HuH-7 (cell line): ENCODE measurements around the gene ZNF154.
"Not testable (repeated sequence)": the region's sequence is repeated elsewhere in the genome, so short reads cannot be mapped to it uniquely, and the experiment has no call there.

ENCODE experiments used
- DNase-seq: peaks from one replicate; pipeline ENCODE4 v3.0.0; 2011; ENCODE audit warnings: low spot score

The ZNF154 gene

DNA sequence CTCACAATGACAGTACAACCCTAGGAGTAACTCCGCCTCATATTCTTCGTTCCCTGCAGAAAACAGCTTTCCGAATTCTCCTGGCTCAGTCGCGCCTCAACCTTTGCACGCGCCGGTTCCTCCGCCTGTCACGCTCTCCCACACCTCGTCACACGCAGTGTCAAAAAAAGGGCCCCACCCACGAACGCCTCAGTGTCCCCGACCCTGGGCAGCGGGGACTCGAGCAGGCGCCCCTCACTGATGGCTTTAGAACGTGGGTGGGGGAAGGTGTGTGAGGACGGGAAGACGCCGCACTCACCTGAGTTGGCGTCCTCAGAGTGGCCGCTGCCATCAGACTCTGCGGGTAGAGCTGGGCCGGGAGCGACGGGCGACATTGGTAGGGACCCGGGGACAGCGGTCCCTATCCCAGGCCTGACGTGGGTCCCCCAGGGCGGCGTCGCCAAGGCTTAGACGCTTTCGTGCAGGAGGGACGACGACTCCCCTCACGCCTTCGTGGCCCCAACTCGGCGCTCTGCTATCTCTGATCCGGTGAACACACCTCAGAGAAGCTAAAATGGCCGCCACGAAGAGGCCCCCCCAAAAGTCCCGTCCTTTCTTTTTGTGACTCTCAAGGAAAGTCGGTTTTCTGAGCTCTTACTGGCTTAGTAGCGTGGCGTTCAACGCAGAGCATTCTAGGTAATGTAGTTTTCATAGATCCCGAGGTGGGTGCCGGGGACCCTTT lies at the start of gene ZNF154:
Gene ZNF154, minus strand, starts transcription at position 564 of the 721 bp plus-strand sequence. Its CDS starts 233 bp downstream, at position 331.
- no peak for DNase-seq

DNA sequence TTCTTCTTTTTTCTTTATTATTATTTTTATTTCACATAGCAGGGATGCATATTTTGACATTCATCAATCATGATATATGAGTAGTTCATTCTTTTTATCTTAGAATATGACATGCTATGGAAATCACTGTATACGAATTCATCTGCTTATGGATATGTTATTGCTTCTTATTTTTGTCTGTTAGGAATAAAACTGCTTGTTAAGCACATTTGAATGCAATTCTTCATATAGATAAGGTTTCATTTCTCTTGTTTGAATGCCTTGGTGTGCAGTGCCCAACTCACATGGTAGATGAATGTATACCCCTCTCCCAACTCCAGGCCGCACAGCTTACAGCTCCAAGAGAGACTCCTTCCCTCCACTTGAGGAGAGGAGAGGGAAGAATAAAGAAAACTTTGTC lies 48.9 kb upstream of the ZNF154 start:
- no peak for DNase-seq

DNA sequence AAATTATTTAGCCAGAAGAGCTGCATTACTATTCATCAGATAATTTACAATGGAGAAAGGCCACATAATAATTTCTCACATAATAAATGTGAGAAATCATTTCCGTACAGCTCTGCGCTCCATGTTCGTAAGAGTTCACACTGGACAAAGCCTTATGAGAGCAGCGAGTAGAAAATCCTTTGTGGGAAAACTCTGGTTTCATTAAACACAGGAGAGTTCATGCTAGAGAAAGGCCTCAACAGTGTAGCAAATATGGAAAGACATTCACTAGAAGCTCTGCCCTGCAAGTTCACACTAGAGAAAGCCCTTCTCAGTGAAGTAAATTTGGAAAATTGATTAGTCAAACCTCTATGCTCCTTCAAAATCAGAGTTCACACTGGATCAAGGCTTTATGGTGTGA lies 46.0 kb upstream of the ZNF154 start:
- DNase-seq, result no peak

DNA sequence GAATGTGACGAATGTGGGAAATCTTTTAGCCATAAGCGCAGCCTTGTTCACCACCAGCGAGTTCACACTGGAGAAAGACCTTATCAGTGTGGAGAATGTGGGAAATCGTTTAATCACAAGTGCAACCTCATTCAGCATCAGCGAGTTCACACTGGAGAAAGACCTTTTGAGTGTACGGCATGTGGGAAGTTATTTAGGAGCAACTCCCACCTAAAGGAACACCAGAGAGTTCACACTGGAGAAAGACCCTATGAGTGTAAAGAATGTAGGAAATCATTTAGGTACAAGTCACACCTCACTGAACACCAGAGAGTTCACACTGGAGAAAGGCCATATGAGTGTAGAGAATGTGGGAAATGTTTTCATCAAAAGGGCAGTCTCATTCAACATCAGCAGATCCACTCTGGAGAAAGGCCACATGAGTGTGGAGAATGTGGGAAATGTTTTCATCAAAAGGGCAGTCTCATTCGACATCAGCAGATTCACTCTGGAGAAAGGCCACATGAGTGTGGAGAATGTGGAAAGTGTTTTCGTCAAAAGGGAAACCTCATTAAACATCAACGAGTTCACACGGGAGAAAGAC lies 45.2 kb upstream of the ZNF154 start:
- DNase-seq, result no peak

DNA sequence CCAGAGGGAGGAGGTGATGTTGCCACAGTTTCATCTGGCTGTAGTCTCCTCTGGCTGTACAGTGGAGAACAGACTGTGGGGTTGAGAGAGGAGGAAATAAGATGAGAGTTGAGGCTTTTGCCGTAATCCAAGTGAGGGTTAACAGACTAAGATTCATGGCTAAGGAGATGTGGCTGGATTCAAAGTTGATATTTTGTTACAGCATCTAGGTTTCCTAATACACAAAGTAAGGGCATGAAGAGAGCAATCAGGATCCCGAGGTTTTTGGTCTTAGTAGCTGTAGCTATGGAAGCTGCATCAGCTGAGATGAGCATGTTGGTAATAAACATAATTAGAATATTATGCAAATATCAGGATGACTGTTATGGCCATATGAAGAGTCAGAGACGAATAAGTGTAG lies 39.0 kb upstream of the ZNF154 start:
- no peak for DNase-seq

DNA sequence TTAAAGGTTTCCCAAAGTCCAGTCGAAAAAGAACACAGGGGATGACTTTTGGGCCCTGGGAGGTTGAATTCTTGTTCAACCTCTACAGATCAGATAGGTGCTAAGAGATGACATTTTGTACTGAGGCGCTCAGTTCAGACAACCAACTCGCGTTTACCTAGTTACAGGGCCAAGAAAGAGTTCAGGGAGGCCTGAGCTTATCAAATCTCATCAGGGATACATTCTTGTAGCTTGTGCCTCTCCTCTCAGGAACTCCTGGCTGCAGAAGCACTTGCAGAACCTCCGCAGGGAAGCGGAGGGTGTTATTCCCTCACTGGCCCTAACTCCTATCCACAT lies 38.4 kb upstream of the ZNF154 start:
- DNase-seq, result no peak

DNA sequence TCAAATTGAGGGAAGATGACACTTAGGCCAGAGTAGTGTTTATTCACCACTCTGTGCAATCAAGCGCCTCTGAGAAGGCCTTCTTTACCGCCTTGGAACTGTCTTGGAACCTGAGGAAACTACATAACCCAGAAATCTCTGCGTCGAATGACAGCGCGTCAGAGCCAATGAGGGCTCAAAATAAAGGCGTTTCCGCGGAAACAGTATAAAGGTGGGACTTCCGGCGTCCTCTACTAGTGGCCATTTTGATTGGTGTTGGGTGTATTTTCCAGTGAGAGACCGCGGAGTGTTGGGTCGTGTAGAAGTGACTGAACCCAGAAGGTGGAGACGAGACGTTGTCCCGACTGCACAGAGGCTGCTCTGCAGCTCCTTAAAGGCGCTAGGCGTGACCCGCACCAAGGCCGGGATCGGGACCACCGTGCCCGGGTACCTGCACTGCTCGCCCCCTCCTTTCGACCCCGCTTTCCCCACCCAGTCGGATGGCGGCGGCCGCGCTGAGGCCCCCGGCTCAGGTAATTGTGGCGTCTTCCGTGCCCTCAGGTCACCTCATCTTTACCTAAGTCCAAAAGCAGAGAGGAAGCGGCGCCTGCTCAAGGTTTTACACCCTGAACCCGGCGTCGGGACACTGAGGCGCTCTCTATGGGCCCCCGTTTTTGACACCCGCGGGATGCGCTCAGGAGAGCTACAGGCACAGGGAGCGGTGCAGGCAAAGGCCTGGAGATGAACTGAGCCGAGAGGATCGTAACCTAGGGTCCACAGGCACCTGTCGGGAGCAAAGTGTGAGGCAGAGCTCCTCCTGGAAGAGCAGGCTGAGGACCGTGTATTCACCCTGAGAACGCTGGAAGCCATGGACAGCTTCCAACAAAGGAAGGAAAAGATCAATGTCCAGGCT lies 37.8 kb upstream of the ZNF154 start, which contains the start of gene ZNF776:
Gene ZNF776, plus strand, starts transcription at position 236 of the 892 bp plus-strand sequence. Its CDS starts 244 bp downstream, at position 480.
- DNase-seq, result peak; percentile 90

DNA sequence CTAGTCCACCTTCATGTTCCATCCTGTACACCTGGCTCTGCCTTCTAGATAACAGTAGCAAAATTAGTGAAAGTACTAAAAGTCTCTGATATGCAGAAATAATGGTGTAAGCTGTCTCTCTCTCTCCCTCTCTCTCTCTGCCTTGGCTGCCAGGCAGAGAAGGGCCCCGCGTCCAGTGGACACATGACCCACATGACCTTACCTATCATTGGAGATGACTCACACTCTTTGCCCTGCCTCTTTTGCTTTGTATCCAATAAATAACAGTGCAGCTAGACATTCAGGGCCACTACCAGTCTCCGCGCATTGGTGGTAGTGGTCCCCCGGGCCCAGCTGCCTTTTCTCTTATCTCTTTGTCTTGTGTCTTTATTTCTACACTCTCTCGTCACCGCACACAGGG lies 29.8 kb upstream of the ZNF154 start:
- not testable (repeated sequence) for DNase-seq

DNA sequence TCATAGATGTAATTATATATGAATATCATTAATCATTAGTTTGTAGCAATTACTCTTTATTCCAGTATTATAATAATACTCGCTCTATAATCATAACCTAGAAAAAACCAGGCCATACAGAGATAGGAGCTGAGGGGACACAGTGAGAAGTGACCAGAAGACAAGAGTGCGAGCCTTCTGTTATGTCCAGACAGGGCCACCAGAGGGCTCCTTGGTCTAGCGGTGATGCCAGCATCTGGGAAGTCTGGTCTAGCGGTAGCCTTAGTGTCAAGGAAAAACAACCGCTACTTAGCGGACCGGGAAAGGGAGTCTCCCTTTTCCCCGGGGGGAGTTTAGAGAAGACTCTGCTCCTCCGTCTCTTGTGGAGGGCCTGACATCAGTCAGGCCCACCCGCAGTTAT lies 29.3 kb upstream of the ZNF154 start:
- DNase-seq, result not testable (repeated sequence)

DNA sequence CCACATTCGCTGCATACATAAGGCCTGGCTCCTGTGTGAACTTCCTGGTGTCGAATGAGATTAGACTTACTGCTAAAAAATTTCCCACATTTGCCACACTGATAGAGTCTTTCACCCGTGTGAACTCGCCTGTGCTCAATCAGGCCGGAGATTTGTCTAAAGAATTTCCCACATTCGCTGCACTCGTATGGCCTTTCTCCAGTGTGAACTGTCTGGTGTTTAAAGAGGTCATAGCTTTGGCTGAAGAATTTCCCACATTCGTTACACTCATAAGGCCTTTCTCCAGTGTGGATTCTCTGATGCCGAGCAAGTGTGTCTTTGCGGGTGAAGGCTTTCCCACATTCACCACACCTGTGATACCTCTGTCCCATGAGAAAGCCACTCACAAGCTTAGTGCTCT lies 11.9 kb upstream of the ZNF154 start:
- no peak for DNase-seq

DNA sequence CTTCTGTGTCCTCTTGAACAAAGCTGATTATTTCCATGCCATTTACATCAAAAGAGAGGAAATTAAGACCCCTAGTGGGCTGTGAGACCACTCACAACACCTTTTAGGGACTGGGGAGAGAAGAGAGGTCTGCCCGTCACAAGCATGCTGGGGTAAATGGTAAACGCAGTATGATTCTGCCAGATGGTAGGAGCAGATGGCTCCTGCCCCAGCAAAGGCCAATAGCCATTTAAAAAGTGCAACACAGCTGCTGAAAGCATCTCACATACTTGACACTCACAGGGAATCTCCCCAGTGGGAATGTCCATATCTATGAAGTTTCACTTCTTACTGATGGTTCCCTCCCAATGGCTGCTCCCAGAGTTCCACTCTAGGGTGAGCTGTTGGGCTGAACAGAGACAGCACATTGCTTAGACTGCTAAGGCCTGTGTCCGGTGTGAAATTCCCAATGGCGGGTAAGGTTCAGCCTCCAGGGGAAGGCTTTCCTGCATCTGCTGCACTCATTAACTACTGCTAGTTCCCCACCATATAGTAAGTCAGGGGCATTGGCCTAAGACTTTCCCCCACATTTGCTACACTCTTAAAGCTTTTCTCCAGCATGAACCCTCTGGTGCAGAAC lies 11.0 kb upstream of the ZNF154 start:
- DNase-seq, result no peak

DNA sequence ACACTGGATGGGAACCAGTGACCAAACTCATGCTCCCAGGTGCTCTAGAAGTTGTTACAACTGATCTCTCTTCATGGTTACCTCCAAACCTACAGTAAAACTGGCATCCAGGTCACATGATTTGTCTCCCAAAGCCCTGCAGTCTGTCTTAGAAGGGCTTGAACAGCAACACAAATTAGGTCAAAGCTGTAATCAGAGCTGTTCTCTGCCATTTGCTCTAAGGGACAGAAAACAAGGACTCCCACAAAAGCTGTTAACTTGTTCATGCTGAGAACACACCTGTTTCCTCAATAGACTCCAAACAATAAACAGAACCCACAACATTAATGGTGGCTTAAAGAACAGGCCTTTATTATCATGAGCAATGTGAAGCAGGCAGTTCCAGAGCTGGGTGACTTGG lies 10.4 kb upstream of the ZNF154 start:
- no peak for DNase-seq

DNA sequence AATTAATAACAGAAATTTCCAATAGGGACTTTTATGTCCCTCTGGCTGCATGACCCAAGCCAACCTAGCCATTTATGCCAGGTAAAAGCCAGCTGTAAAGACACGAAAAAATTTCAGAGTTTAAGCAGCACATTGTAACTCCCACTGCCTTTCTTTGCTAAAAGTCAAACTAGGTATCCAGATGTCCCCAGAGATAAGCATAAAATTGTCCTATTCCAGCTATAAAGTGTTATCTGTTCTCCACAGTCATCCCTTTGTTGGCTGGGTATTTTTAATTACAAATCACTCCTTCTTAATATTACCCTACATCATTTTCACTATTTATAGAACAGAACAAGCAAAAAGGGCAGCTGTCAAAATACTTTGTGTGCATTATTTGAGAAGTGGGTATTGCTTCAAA lies 3.2 kb upstream of the ZNF154 start:
- no peak for DNase-seq

DNA sequence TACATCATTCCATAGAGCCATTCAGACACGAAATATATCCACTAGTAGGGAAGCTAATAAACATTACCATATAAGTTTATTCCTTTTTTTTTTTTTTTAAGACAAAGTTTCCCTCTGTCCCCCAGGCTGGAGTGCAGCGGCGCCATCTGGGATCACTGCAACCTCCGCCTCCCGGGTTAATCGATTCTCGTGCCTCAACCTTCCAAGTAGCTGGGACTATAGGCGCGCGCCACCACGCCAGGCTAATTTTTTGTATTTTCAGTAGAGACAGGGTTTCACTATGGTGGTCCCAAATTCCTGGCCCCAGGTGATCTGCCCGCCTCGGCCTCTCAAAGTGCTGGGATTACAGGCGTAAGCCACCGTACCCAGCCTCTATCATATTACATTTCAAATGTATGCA lies 612 bp upstream of the ZNF154 start:
- no peak for DNase-seq

DNA sequence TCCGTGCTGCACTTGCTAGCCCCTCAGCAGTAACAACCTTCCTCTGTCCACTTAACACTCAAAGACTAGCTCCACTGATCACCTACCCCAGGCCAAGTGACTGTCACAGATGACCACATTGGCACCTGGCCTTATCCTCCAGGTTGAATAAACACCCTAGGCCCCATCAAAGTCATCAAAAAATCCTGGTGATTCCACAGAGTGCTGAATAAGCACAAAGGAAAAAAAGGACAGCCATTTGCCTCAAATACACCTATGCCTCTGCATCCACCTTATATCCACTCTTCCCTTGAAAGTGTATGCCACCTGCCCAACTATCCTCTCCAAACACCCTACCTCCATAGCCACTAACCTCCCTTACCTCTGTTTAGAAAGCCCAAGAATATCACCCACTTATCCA lies 2.7 kb downstream of the ZNF154 start:
- no peak for DNase-seq

DNA sequence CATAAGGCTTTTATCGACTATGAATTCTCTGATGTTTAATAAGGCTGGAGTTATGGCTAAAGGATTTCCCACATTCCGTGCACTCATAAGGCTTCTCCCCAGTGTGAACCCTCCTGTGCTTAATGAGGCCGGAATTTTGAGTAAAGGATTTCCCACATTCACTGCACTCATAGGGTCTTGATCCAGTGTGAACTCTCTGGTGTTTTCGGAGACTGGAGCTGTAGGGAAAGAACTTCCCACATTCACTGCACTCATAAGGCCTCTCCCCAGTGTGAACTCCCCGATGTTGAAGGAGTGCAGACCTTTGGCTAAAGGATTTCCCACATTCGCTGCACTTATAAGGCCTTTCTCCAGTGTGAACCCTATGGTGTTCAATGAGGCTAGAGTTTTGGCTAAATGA lies 7.4 kb downstream of the ZNF154 start:
- no peak for DNase-seq

DNA sequence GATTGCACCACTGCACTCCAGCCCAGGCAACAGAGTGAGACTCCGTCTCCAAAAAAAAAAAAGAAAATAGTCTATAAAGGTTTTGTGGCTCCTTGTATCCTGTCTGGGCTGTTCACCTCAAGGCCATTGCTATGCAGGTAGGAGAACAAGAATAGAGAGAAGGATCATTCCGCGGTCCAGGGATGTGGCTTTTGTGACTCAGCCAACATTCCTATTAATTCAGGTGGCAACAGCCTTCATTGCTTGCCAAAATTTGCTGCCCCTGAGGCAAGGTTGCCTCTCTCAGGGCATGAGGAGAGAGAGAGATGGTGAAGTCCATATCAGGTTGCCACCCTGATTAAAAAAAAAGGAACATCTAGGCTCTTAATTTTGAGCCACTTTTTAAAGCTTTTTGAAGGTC lies 19.3 kb downstream of the ZNF154 start:
- DNase-seq, result no peak

DNA sequence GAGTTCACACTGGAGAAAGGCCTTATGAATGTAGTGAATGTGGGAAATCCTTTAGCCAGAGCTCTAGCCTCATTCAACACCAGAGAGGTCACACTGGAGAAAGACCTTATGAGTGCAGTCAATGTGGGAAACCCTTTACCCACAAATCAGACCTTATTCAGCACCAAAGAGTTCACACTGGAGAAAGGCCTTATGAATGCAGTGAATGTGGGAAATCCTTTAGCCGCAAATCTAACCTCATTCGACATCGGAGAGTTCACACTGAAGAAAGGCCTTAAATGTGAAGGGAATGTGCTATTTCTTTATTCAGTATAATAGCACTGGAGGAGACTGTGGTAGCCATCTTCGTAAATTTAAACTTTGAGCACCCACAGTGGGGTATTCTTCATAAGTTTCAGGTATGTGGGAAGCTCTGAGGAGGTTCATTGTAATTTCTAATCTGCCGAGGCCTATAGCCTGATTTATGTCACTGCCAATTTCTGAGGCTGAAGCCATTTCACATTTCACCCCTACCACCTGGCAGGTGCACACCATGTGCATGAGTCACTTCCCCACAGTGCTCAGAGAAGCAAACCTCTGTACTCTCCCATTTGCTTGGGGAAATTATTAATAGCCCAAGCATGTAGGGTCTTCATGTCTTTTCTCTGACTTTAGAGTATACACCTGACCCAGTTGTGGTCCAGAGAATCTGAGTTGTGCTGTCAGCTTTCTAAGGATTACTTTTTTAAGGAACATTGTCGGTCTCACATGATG lies 20.8 kb downstream of the ZNF154 start:
- no peak for DNase-seq

DNA sequence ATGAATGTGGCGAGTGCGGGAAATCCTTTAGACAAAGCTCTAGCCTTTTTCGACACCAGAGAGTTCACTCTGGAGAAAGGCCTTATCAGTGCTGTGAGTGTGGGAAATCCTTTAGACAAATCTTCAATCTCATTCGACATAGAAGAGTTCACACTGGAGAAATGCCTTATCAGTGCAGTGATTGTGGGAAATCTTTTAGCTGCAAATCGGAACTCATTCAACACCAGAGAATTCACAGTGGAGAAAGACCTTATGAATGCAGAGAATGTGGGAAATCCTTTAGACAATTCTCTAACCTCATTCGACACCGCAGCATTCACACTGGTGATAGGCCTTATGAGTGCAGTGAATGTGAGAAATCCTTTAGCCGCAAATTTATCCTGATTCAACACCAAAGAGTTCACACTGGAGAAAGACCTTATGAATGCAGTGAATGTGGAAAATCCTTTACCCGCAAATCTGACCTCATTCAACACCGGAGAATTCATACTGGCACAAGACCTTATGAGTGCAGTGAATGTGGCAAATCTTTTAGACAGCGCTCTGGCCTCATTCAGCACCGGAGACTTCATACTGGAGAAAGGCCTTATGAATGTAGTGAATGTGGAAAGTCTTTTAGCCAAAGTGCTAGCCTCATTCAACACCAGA lies 21.5 kb downstream of the ZNF154 start:
- no peak for DNase-seq

DNA sequence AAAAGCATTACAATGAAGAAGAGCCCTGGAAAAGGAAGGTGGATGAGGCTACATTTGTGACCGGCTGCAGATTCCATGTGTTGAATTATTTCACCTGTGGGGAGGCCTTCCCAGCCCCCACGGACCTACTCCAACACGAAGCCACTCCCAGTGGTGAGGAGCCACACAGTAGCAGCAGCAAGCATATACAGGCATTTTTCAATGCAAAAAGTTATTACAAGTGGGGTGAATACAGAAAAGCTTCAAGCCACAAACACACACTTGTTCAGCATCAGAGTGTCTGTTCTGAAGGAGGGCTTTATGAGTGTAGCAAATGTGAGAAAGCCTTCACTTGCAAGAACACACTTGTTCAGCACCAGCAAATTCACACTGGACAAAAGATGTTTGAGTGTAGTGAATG lies 22.3 kb downstream of the ZNF154 start:
- DNase-seq, result no peak

DNA sequence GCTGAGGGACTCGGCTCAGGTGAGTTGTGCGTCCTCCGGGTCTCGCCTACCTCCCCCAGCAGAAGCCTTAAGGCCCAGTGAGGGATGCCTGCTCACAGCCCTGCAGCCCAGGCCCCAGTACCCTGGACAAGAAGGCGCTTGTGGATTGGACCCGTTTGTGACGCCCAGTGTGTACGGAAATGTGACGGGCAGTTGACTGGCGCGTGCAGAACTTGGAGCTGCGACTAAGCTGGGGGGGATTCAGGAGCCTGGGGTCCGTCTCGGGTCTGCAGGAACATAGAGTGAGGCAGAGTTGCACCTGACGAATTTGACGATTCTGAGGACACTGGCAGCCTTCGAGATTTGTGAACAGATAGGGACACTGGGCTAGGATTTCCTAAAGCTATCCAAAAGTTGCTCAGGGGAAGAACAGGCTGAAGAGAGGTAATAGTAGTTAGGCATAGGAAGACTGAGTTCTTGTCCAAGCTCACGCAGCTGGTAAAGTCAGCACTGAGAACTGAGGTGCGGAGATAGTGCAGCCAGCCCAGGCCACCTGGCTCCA lies 26.7 kb downstream of the ZNF154 start:
- DNase-seq, result no peak
